GM13977 (cell line): Measurements from ENCODE around the gene STIP1.

Experiments used
- DNase-seq: peaks from one replicate; pipeline ENCODE4 v3.0.0; 2012; ENCODE audit warnings: low spot score
- in situ Hi-C: fragments of 300-500 bp; cut with MboI; formaldehyde crosslinking; loops from one replicate; pipeline ENCODE4 v1.12.0; 2022; ENCODE audit warnings: low sequenced_read_pairs, low pct_unique_long_range_greater_than_20kb, mixed read lengths, inconsistent platforms; ENCODE audit not compliant: unreplicated experiment
- TF ChIP-seq, protein P1 (sequence below): IDR thresholded peaks from 2 replicates; pipeline ENCODE4 v1.5.1; 2012; ENCODE audit warnings: mild to moderate bottlenecking, control low read depth; ENCODE audit not compliant: insufficient read depth; ENCODE audit errors: extremely low read depth, missing control alignments

The STIP1 gene

GRCh38 chr11:64240435-64241240 lies 54.7 kb downstream of the STIP1 start, which contains the start of gene FKBP2:
Gene FKBP2, plus strand, starts transcription at chr11:64241095. Its CDS starts 1,293 bp downstream, at chr11:64242388.
- DNase-seq = peak; percentile 96
- in situ Hi-C loops = no loop called here
- TF ChIP-seq, protein P1, sequence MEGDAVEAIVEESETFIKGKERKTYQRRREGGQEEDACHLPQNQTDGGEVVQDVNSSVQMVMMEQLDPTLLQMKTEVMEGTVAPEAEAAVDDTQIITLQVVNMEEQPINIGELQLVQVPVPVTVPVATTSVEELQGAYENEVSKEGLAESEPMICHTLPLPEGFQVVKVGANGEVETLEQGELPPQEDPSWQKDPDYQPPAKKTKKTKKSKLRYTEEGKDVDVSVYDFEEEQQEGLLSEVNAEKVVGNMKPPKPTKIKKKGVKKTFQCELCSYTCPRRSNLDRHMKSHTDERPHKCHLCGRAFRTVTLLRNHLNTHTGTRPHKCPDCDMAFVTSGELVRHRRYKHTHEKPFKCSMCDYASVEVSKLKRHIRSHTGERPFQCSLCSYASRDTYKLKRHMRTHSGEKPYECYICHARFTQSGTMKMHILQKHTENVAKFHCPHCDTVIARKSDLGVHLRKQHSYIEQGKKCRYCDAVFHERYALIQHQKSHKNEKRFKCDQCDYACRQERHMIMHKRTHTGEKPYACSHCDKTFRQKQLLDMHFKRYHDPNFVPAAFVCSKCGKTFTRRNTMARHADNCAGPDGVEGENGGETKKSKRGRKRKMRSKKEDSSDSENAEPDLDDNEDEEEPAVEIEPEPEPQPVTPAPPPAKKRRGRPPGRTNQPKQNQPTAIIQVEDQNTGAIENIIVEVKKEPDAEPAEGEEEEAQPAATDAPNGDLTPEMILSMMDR = no peak

- TF ChIP-seq, protein P1 = no peak
- DNase-seq = peak; percentile 98
- in situ Hi-C loops = no loop called here
These were observed 55.2 kb downstream of the STIP1 start for GRCh38 chr11:64241241-64241490.

DNA sequence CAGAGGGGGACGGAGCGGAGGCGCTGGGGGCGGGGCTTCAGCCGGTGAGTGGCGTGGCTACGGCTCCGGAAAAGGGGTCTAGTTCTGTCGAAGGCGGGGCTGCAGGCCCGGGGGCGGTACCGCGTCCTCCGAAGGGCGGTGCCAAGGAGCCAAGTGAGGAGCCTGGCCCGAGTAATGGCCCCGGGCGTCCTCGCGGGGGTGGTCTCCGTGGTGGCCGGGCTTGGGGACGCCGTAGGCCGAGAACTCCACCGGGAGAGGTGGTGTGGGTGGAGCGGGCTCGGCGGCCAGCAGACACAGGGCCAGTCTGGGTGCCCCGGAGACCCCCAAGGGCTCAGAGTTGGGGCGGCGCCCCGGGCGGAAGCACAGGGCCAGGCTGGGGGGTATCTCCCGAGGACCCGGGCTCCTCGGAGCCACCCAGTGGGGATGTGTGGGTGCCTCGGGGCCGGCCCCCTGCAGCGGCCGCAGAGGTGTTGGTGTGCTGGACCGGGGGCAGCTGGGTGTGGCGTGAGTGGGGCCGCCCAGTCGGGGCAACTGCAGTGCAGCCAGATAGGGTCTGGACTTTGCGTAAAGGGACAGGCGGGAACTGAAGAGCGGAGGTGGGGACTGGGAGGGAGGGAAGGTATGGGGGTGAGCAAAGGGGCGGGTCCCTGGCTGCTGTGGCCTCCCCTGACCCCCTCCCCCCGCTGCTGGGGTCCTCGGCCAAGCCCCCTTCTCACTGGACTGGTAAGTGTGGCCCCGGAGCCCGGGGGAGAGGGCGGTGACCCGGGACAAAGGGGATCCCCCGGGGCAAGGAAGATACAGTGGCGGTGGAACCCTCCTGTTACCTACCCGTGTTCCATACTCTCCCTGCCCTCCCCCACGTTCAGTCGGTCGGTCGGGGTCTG lies 55.8 kb downstream of the STIP1 start:
- DNase-seq = no peak
- TF ChIP-seq, protein P1 = no peak
- in situ Hi-C loops = no loop called here

DNA sequence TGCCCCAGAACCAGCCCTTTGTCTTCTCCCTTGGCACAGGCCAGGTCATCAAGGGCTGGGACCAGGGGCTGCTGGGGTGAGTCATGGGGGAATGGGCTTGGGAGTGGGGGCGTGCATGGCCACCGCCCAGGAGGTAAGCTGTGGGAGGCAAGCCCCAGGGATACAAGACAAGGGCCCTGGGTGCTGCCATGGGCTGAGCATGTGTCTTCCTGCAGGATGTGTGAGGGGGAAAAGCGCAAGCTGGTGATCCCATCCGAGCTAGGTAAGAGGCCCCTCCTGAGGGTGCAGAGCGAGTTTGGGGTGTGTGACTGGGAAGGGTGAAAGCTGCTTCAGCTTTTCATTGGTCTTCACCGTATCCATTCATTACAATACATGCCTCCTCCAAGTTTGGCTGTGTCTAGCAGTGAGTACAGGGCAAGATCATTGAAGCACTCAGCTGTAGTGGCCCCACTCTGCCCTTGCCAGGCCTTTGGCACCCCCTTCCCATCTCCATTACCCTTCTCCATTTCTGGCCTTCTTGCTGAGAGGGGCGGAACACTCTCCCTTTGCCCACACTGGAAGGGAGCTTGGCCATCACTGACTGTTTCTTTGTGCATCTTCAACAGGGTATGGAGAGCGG lies 57.4 kb downstream of the STIP1 start:
- TF ChIP-seq, protein P1 = no peak
- no peak for DNase-seq
- in situ Hi-C loops = no loop called here

DNA sequence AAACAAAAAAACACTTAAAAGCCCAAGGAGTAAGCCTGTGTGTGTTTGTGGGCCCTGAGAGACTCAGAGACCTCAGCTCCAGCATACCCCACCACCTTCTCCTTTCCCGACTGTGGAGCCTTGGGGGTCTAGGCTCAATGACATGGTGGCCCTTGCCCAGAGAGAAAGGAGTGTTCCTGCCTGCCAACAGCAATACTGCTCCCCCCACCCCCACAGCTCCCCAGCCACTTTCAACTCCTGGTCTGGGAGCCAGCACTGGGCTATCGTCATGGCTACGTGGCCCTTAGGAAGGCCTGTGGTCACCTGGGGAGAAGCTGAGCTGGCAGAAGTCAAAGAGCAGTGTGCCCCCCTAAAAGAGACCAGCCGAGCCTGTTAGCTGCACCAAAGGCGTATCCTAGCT lies 58.1 kb downstream of the STIP1 start:
- no peak for DNase-seq
- TF ChIP-seq, protein P1 = no peak
- in situ Hi-C loops = no loop called here

- DNase-seq = no peak
- TF ChIP-seq, protein P1 = no peak
- in situ Hi-C loops = no loop called here
These were observed 59.0 kb downstream of the STIP1 start for GRCh38 chr11:64244966-64245365.
